ENCODE measurements around the gene PDE4D.

DNA sequence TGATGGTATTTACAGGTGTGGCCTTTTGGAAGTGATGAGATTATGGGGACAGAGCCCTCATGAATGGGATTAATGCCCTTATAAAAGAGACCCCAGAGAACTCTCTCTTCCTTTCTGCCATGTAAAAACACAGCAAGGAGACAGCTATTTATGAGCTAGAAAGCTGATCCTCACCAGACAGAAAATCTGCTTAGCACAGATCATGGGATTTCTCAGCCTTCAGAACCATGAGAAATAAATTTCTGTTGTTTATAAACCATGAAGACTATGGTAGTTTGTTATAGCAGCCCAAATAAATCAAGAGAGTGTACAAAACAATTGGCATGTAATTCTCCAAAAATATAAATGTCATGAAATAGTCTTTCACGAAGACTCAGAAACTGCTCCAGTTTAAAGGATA, 211.0 kb downstream of the PDE4D start:
- TF ChIP-seq CTCF (conservative IDR thresholded peaks at IDR 0.05; ENCODE audit: low read depth, low read length) (no peak), SMC3 (IDR thresholded peaks at IDR 0.05; ENCODE audit: low read depth, low read length) (no peak), RAD21 (IDR thresholded peaks at IDR 0.05; ENCODE audit: low read length) (no peak), POLR2A (IDR thresholded peaks at IDR 0.05; ENCODE audit: low read depth, low read length) (no peak), MXI1 (IDR thresholded peaks at IDR 0.05; ENCODE audit: borderline replicate concordance, low read depth, low read length) (no peak), NFE2L2 (IDR thresholded peaks at IDR 0.05; ENCODE audit: low read depth, low read length) (no peak), ELK1 (IDR thresholded peaks at IDR 0.05; ENCODE audit: borderline replicate concordance, low read depth, low read length) (no peak), CEBPB (IDR thresholded peaks at IDR 0.05; ENCODE audit: low read depth, low read length) (no peak), MAFK (IDR thresholded peaks at IDR 0.05; ENCODE audit: low read depth, low read length) (no peak), MAZ (IDR thresholded peaks at IDR 0.05; ENCODE audit: borderline replicate concordance, low read depth, low read length) (no peak), RCOR1 (IDR thresholded peaks at IDR 0.05; ENCODE audit: insufficient replicate concordance, low read length) (no peak)

Data from IMR-90 (cell line).